IMR-90 (cell line): Measurements from ENCODE around the gene NEAT1. TPM values are rescaled to one million over a fixed set of nuclear protein-coding genes. Genes with fewer than 3 reads are reported as not detected.
A peak's percentile ranks its signal among the peaks of the same experiment; 100 is the strongest.

Source experiments
- ATAC-seq: fragments of 200-7000 bp; cut with Tn5 transposase; 2 replicates; pipeline ENCODE4 v1.9.1; 2020; ENCODE audit warnings: low read depth, mild to moderate bottlenecking, moderate library complexity
- BruUV-seq: library from RNA; stranded (reverse); fragments of 400-500 nt; replicated peaks from 2 replicates; lab custom pipeline; 2021; lab: Mats Ljungman, UMichigan
- CTCF ChIA-PET: fragments of 300-600 bp; formaldehyde crosslinking; extraction: SDS; loops from one replicate; lab custom pipeline; 2021; ENCODE audit warnings: antibody characterized with exemption; lab: Yijun Ruan, JAX
- POLR2A ChIA-PET: fragments of 300-600 bp; sonication (Branson Sonifier 250); formaldehyde crosslinking; loops from one replicate; lab custom pipeline; 2022; ENCODE audit warnings: antibody characterized with exemption; ENCODE audit not compliant: unreplicated experiment; lab: Charles Lee
- DNase-seq: peaks from one replicate; pipeline ENCODE4 v3.0.0; 2013
- H2AFZ ChIP-seq: replicated peaks from 2 replicates; pipeline ENCODE3; 2013; ENCODE audit warnings: low read length, mild to moderate bottlenecking; ENCODE audit not compliant: poor library complexity
- H2AK5ac ChIP-seq: 2 replicates; pipeline ENCODE4 v1.6.1; 2013; ENCODE audit warnings: low read depth, low read length, inconsistent platforms
- H2AK9ac ChIP-seq: replicated peaks from 2 replicates; pipeline ENCODE3; 2013; ENCODE audit warnings: mild to moderate bottlenecking, low read depth, low read length, moderate library complexity; ENCODE audit not compliant: poor library complexity
- H2BK120ac ChIP-seq: 2 replicates; pipeline ENCODE4 v1.6.1; 2013; ENCODE audit warnings: low read depth, low read length, inconsistent platforms
- H2BK15ac ChIP-seq: 3 replicates; pipeline ENCODE4 v1.6.1; 2013; ENCODE audit warnings: low read depth, low read length, inconsistent platforms
- H2BK20ac ChIP-seq: 2 replicates; pipeline ENCODE4 v1.6.1; 2013; ENCODE audit warnings: low read depth, mild to moderate bottlenecking, inconsistent platforms, low read length, moderate library complexity
- H2BK5ac ChIP-seq: 2 replicates; pipeline ENCODE4 v1.6.1; 2013; ENCODE audit warnings: mild to moderate bottlenecking, low read depth, low read length, inconsistent platforms; ENCODE audit not compliant: poor library complexity, severe bottlenecking
- H3K14ac ChIP-seq: replicated peaks from 2 replicates; pipeline ENCODE4 v1.6.1; 2013; ENCODE audit warnings: low read depth, low read length, inconsistent platforms
- H3K18ac ChIP-seq: 2 replicates; pipeline ENCODE4 v1.6.1; 2013; ENCODE audit warnings: low read depth, low read length, control low read depth
- H3K23ac ChIP-seq: 2 replicates; pipeline ENCODE4 v1.6.1; 2013; ENCODE audit warnings: low read depth, low read length, inconsistent platforms
- H3K27ac ChIP-seq: 2 replicates; pipeline ENCODE4 v1.5.1; 2013; ENCODE audit warnings: mild to moderate bottlenecking, control low read depth, low read length; ENCODE audit not compliant: insufficient read depth
- H3K27me3 ChIP-seq: 2 replicates; pipeline ENCODE4 v1.6.1; 2013; ENCODE audit warnings: low read length; ENCODE audit not compliant: control insufficient read depth, insufficient read depth
- H3K36me3 ChIP-seq: 2 replicates; pipeline ENCODE4 v1.6.1; 2013; ENCODE audit warnings: low read length, mixed read lengths; ENCODE audit not compliant: control insufficient read depth, insufficient read depth
- H3K4ac ChIP-seq: 2 replicates; pipeline ENCODE4 v1.6.1; 2013; ENCODE audit warnings: low read depth, low read length, inconsistent platforms
- H3K4me1 ChIP-seq: 2 replicates; pipeline ENCODE4 v1.6.1; 2013; ENCODE audit warnings: low read length, mixed read lengths; ENCODE audit not compliant: control insufficient read depth, insufficient read depth
- H3K4me2 ChIP-seq: 2 replicates; pipeline ENCODE4 v1.6.1; 2013; ENCODE audit warnings: low read depth, mild to moderate bottlenecking, control low read depth, low read length, moderate library complexity
- H3K4me3 ChIP-seq: 2 replicates; pipeline ENCODE4 v1.5.1; 2013; ENCODE audit warnings: low read depth, mild to moderate bottlenecking, control low read depth, low read length, moderate library complexity; ENCODE audit not compliant: insufficient read depth
- H3K56ac ChIP-seq: 2 replicates; pipeline ENCODE4 v1.6.1; 2013; ENCODE audit warnings: low read length, inconsistent platforms; ENCODE audit not compliant: insufficient read depth; ENCODE audit errors: extremely low read depth
- H3K79me1 ChIP-seq, 2 experiments: 2 replicates each; pipeline ENCODE4 v1.6.1; 2013; ENCODE audit warnings: low read length in 2 of 2, inconsistent platforms in 1 of 2, low read depth in 1 of 2
- H3K9ac ChIP-seq: 2 replicates; pipeline ENCODE4 v1.6.1; 2013; ENCODE audit warnings: low read depth, low read length, control low read depth
- H3K9me1 ChIP-seq: 2 replicates; pipeline ENCODE4 v1.6.1; 2013; ENCODE audit warnings: low read length, inconsistent platforms; ENCODE audit not compliant: insufficient read depth
- H3K9me3 ChIP-seq: 2 replicates; pipeline ENCODE4 v1.6.1; 2013; ENCODE audit warnings: low read length; ENCODE audit not compliant: control insufficient read depth, insufficient read depth
- H4K20me1 ChIP-seq: 2 replicates; pipeline ENCODE4 v1.6.1; 2013; ENCODE audit warnings: low read length, inconsistent platforms; ENCODE audit not compliant: insufficient read depth
- H4K5ac ChIP-seq: 2 replicates; pipeline ENCODE4 v1.6.1; 2013; ENCODE audit warnings: mild to moderate bottlenecking, low read depth, low read length, control low read depth
- H4K8ac ChIP-seq, 2 experiments: 2 replicates each; pipeline ENCODE4 v1.6.1; 2013; ENCODE audit warnings: low read depth in 2 of 2, low read length in 2 of 2, control low read depth in 1 of 2, inconsistent platforms in 1 of 2
- H4K91ac ChIP-seq: 2 replicates; pipeline ENCODE4 v1.6.1; 2013; ENCODE audit warnings: low read depth, low read length, inconsistent platforms; ENCODE audit not compliant: insufficient read depth
- MAZ ChIP-seq: IDR thresholded peaks from 2 replicates; pipeline ENCODE4 v1.6.1; 2012; ENCODE audit warnings: low read depth, mild to moderate bottlenecking, low read length, improper control_type of control experiment, moderate library complexity, borderline replicate concordance
- RCOR1 ChIP-seq: IDR thresholded peaks from 2 replicates; pipeline ENCODE4 v1.6.1; 2012; ENCODE audit warnings: mild to moderate bottlenecking, low read length, improper control_type of control experiment; ENCODE audit not compliant: insufficient replicate concordance
- WGBS, 2 experiments: methylation state at CpG; one replicate each; pipeline versions ENCODE4 v1.1.5 to v1.1.7; 2013; ENCODE audit warnings: missing lambda C conversion rate in 2 of 2; ENCODE audit not compliant: insufficient read length in 1 of 2; ENCODE audit errors: extremely low coverage in 2 of 2; 5-methylcytosine and 5-hydroxymethylcytosine counted together
- dilution Hi-C: fragments of 300-500 bp; cut with HindIII; formaldehyde crosslinking; loops from one replicate; pipeline ENCODE4 v1.14.3; 2018; ENCODE audit warnings: low sequenced_read_pairs; ENCODE audit not compliant: unreplicated experiment
- in situ Hi-C: fragments of 300-500 bp; cut with MboI; formaldehyde crosslinking; loops from 3 replicates; pipeline ENCODE4 v1.14.3; 2019; ENCODE audit warnings: low sequenced_read_pairs, inconsistent platforms, mixed read lengths
- intact Hi-C: fragments of 100-400 bp; cut with micrococcal nuclease; formaldehyde crosslinking; loops from 2 replicates; pipeline ENCODE4 v1.10.0; 2022
- polyA plus RNA-seq, 3 experiments: library from polyadenylated mRNA; depleted of rRNA; stranded (reverse); fragments of >200 nt; gene quantifications; 2 replicates each; pipeline ENCODE4 v1.2.3, GENCODE V29; 2012; ENCODE audit warnings: low replicate concordance in 1 of 3
- total RNA-seq: library from RNA; depleted of rRNA; stranded (reverse); fragments of >200 nt; gene quantifications from 2 replicates; pipeline ENCODE4 v1.2.3, GENCODE V29; 2012

Gene NEAT1
- total and polyA plus RNA-seq, 2 of the 4 experiments (the other 2 are of a cell fraction): 30.1 to 114 TPM

DNA sequence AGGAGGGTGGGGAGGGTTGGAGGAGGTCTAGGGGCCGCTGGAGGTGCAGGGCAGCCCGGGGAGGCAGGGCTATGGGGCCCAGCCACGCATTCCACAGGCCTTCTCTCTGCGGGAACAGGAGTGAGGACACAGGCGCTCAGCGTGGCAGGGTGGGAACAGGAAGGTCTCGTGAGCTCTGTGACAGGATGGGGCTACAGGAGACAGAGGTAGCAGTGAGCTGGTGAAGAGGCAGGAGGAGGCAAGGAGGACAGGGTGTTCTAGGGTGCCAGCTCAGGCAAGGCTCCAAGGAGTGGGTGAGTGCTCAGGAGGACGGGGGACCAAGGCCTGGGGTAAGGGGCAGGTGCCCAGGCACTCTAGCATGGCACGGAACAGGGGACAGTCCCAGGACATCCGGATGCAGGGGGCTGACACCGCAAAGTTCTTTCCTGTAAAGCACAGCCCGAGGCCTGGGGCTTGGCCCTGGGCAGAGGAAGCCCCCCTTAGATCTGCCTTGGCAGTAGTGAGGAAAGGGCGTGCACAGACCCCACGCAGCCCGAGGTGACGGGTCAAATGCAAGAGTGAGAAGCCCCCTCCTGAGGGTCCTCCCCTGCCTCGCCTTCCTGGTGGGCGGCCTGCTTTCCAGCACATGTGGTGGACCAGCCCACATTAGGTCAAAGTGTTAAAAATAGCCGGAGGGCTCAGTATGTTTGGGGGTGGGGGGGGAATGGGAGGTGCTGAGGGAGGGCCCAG lies 4.7 kb upstream of the NEAT1 start:
- intact Hi-C loops: no loop called here
- DNase-seq: peak; percentile 28

More for the DNA sequence above, 4.7 kb upstream of the NEAT1 start:
- Histone ChIP-seq H3K4me2 (peak overlapping the region; percentile 12; the same call in 1 of the 2 replicates), H3K18ac (peak overlapping the region; percentile 25; the same call in 1 of the 2 replicates), H3K36me3 (peaks cover 2% of the 10 kb centered on the region; the same call in 1 of the 2 replicates), H3K9me3 (no peaks in the 10 kb centered on the region), H4K5ac (peak overlapping the region; percentile 9; the same call in 1 of the 2 replicates), H3K56ac (no peak overlapping the region), H3K79me1 (peaks cover 10 to 64% of the 10 kb centered on the region in 2 experiments; a peak in 2 of 4 replicates), H2AK9ac (peak overlapping the region; percentile 83), H3K27ac (peak overlapping the region; percentile 98), H2BK20ac (peak overlapping the region; percentile 72), H2AFZ (peak overlapping the region; percentile 57), H3K23ac (peak overlapping the region; percentile 53), H2BK120ac (peak overlapping the region; percentile 99), H3K27me3 (no peaks in the 10 kb centered on the region), H3K14ac (peak overlapping the region; percentile 86), H3K4ac (peak overlapping the region; percentile 97), H2BK15ac (peak overlapping the region; percentile 98; the same call in 2 of the 3 replicates), H2AK5ac (peak overlapping the region; percentile 96), H4K91ac (peak overlapping the region; percentile 60), H4K20me1 (peaks cover 13% of the 10 kb centered on the region), H3K9me1 (no peaks in the 10 kb centered on the region), H4K8ac (peak overlapping the region; percentile 56 to 73; a peak in 2 of 4 replicates), H2BK5ac (peak overlapping the region; percentile 82), H3K9ac (peak overlapping the region; percentile 28), H3K4me1 (peaks cover 38% of the 10 kb centered on the region), H3K4me3 (no peak overlapping the region)
- dilution Hi-C loops: no loop called here
- no peak for ATAC-seq
- ChIA-PET CTCF (interaction anchor here (0.6 to 1.9 kb wide), 5 partner anchors 26 to 92 kb away, joined by 3 to 7 read pairs (median 4); no protein-coding TSS in a partner anchor), POLR2A (interaction anchor here (0.7 to 6.8 kb wide), 2 partner anchors 24 to 82 kb away, joined by 4 to 142 read pairs; partner anchors contain the start of gene MALAT1)
- in situ Hi-C loops: no loop called here
- WGBS, 2 experiments: 40% methylated on average over 7 of the region's 19 CpGs; no CpG with 5 or more reads in 1 of the 2 experiments
- 0 out of 2 replicates have a peak, but pooled peaks have one; percentile 19 for TF ChIP-seq MAZ
- TF ChIP-seq RCOR1: no peak
- no TSS peak for BruUV-seq
